K562 (cell line): Measurements from ENCODE around the gene TNFAIP8L2. TPM values are rescaled to one million over a fixed set of nuclear protein-coding genes. Genes with fewer than 3 reads are reported as not detected.

Source experiments
- ATF1 ChIP-seq, 2 experiments: fragments of 450-650 bp in 1 of 2; IDR thresholded peaks; 2 replicates each; pipeline ENCODE4 v1.6.1; 2016; ENCODE audit warnings: missing compliant biosample characterization in 1 of 2, missing genetic modification characterization in 1 of 2
- ATF3 ChIP-seq, 2 experiments: fragments of 450-650 bp in 1 of 2; sonication (generic) in 1 of 2; formaldehyde crosslinking in 1 of 2; IDR thresholded peaks in 1 of 2; conservative IDR thresholded peaks in 1 of 2; 2 replicates each; pipeline versions ENCODE4 v1.6.1 to v1.8.1; 2016 to 2023; ENCODE audit warnings: mild to moderate bottlenecking in 2 of 2, moderate library complexity in 2 of 2, inconsistent platforms in 1 of 2, missing genetic modification reagents in 1 of 2
- BCLAF1 ChIP-seq, 2 experiments: fragments of 450-650 bp in 1 of 2; IDR thresholded peaks; 2 replicates each; pipeline ENCODE4 v1.6.1; 2011 to 2017; ENCODE audit warnings: low read depth in 2 of 2, antibody characterized with exemption in 1 of 2, borderline replicate concordance in 1 of 2, low read length in 1 of 2, mild to moderate bottlenecking in 1 of 2, mixed read lengths in 1 of 2; ENCODE audit not compliant: control insufficient read depth in 1 of 2
- BHLHE40 ChIP-seq: IDR thresholded peaks from 2 replicates; pipeline ENCODE4 v1.6.1; 2011; ENCODE audit warnings: low read length, improper control_type of control experiment
- CREB3 ChIP-seq: fragments of 450-650 bp; conservative IDR thresholded peaks from 2 replicates; pipeline ENCODE4 v1.6.1; 2016; ENCODE audit warnings: missing genetic modification characterization, low read depth, mild to moderate bottlenecking, missing compliant biosample characterization, moderate library complexity
- DLX4 ChIP-seq: fragments of 250-450 bp; sonication (Bioruptor Pico); IDR thresholded peaks from 2 replicates; pipeline ENCODE4 v1.6.1; 2021; ENCODE audit warnings: mild to moderate bottlenecking
- ELK3 ChIP-seq: fragments of 450-650 bp; formaldehyde crosslinking; IDR thresholded peaks from 2 replicates; pipeline ENCODE4 v1.4.0; 2020; ENCODE audit warnings: mild to moderate bottlenecking
- FOXK2 ChIP-seq, 2 experiments: fragments of 450-650 bp; IDR thresholded peaks in 1 of 2; conservative IDR thresholded peaks in 1 of 2; 2 replicates each; pipeline ENCODE4 v1.6.1; 2016; ENCODE audit warnings: low read depth in 2 of 2, mild to moderate bottlenecking in 1 of 2
- RBM15 ChIP-seq: fragments of 200-400 bp; formaldehyde crosslinking; IDR thresholded peaks from 2 replicates; pipeline ENCODE4 v1.6.1; 2018; ENCODE audit warnings: mild to moderate bottlenecking, low read length, moderate library complexity; ENCODE audit not compliant: insufficient read depth
- SAFB2 ChIP-seq: fragments of 200-400 bp; formaldehyde crosslinking; IDR thresholded peaks from 2 replicates; pipeline ENCODE4 v1.6.1; 2018; ENCODE audit warnings: borderline replicate concordance, low read length, low read depth, moderate library complexity; ENCODE audit not compliant: severe bottlenecking
- SETDB1 ChIP-seq: IDR thresholded peaks from one replicate; pipeline ENCODE4 v1.6.1; 2012; ENCODE audit warnings: low read length, control low read depth, inconsistent platforms
- SIX5 ChIP-seq, 2 experiments: IDR thresholded peaks; 2 replicates each; pipeline ENCODE4 v1.6.1; 2011; ENCODE audit warnings: low read length in 2 of 2, borderline replicate concordance in 1 of 2, low read depth in 1 of 2, mild to moderate bottlenecking in 1 of 2, moderate library complexity in 1 of 2; ENCODE audit not compliant: insufficient read depth in 1 of 2
- TFAM ChIP-seq: fragments of 250-450 bp; sonication (Bioruptor Pico); conservative IDR thresholded peaks from 2 replicates; pipeline ENCODE4 v1.5.0; 2021; ENCODE audit warnings: mild to moderate bottlenecking, moderate library complexity
- TFE3 ChIP-seq: fragments of 450-650 bp; formaldehyde crosslinking; IDR thresholded peaks from 2 replicates; pipeline ENCODE4 v1.4.0; 2020; ENCODE audit warnings: mild to moderate bottlenecking, mixed read lengths
- ZNF12 ChIP-seq: sonication (generic); formaldehyde crosslinking; IDR thresholded peaks from 2 replicates; pipeline ENCODE4 v1.4.0; 2020; ENCODE audit warnings: mild to moderate bottlenecking, missing genetic modification reagents
- ZNF3 ChIP-seq: fragments of 250-450 bp; sonication (Bioruptor Pico); IDR thresholded peaks from 2 replicates; pipeline ENCODE4 v1.5.0; 2021; ENCODE audit warnings: mild to moderate bottlenecking, moderate library complexity
- polyA plus RNA-seq, 8 experiments: library from polyadenylated mRNA; depleted of rRNA in 4 of 8; stranded (reverse) in 5 of 8; unstranded in 3 of 8; fragments of >200 nt; fragmentation: Nextera tagmentation in 2 of 8; fragmentation: Illumina TruSeq in 1 of 8; extraction: Ambion mirVana in 2 of 8; extraction: Trizol in 1 of 8; gene quantifications; 2 replicates each; pipeline versions ENCODE4 v1.2.1 to v1.2.3, GENCODE V29; 2011 to 2014; ENCODE audit warnings: inconsistent platforms in 1 of 8, missing spikeins in 1 of 8
- total RNA-seq, 7 experiments: library from RNA; depleted of rRNA in 6 of 7; stranded (reverse); fragments of >200 nt in 6 of 7; fragmentation: Illumina TruSeq in 2 of 7; extraction: Trizol in 2 of 7; gene quantifications; 2 replicates each; pipeline versions ENCODE4 v1.2.1 to v1.2.3, GENCODE V29; 2011 to 2021; ENCODE audit warnings: low replicate concordance in 1 of 7

Gene TNFAIP8L2
- total and polyA plus RNA-seq, 9 of the 15 experiments (the other 6 are each of a cell fraction or from before 2014, with no cell fraction given) = 0.05 to 1.7 (median 0.52) TPM

- TF ChIP-seq ZNF12 (0 out of 2 replicates have a peak, but pooled peaks have one; percentile 40), RBM15 (no peak), ATF1 (CRISPR knock-in tag; IDR thresholded peaks at IDR 0.05) (no peak), ATF1 (tag; IDR thresholded peaks at IDR 0.05) (no peak; the same call in none of the 2 replicates), FOXK2 (conservative IDR thresholded peaks at IDR 0.05 in 1 of 2, IDR thresholded peaks at IDR 0.05 in 1 of 2; ENCODE audit: low read depth in 2 of 2) (peak in 1 of 2 experiments; percentile 5; a peak in 1 of 4 replicates), CREB3 (tag) (no peak), DLX4 (CRISPR knock-in tag) (no peak), TFAM (CRISPR knock-in tag) (no peak), ZNF3 (CRISPR knock-in tag) (no peak), ATF3 (IDR thresholded peaks at IDR 0.05) (no peak), ATF3 (CRISPR knock-in tag; conservative IDR thresholded peaks at IDR 0.05) (no peak), SETDB1 (no peak), SIX5 (IDR thresholded peaks at IDR 0.05; ENCODE audit: borderline replicate concordance in 1 of 2, insufficient read depth in 1 of 2, low read depth in 1 of 2, low read length in 2 of 2) (no peak), BCLAF1 (IDR thresholded peaks at IDR 0.05; ENCODE audit: borderline replicate concordance in 1 of 2, control insufficient read depth in 1 of 2, low read depth in 2 of 2, low read length in 1 of 2) (no peak), BHLHE40 (peak; percentile 85), ELK3 (CRISPR knock-in tag) (no peak), SAFB2 (no peak), TFE3 (CRISPR knock-in tag) (peak; percentile 97)
These were observed 42.0 kb downstream of the TNFAIP8L2 start, which contains the start of gene PIP5K1A (continued) for GRCh38 chr1:151198254-151199127.
